Common myeloid progenitor, CD34-positive (primary cell): ENCODE data around the gene ARHGAP22.
A peak's percentile ranks its signal among the peaks of the same experiment; 100 is the strongest.

ENCODE experiments used
- CTCF ChIA-PET: fragments of 350-600 bp; sonication (Branson Sonifier 250); formaldehyde crosslinking; loops from one replicate; lab custom pipeline; 2021; ENCODE audit warnings: antibody characterized with exemption; lab: Charles Lee
- POLR2A ChIA-PET: fragments of 350-600 bp; sonication (Branson Sonifier 250); formaldehyde crosslinking; loops from one replicate; lab custom pipeline; 2021; ENCODE audit warnings: antibody characterized with exemption; lab: Charles Lee
- DNase-seq, 3 donors: peaks; one replicate each; pipeline versions ENCODE4 v3.0.0 to v3.0.0-alpha.2; 2013
- H3K27ac ChIP-seq, 2 experiments: 1 replicate in 1 of 2; 2 replicates in 1 of 2; pipeline ENCODE4 v1.7.0; 2013; ENCODE audit warnings: inconsistent platforms in 2 of 2, low read length in 2 of 2, mild to moderate bottlenecking in 2 of 2, low read depth in 1 of 2, moderate library complexity in 1 of 2; ENCODE audit not compliant: severe bottlenecking in 2 of 2, insufficient read depth in 1 of 2, poor library complexity in 1 of 2
- H3K27me3 ChIP-seq, 5 experiments: replicated peaks in 2 of 5; 1 replicate in 3 of 5; 2 replicates in 2 of 5; pipeline versions ENCODE4 v1.6.1 to v1.7.0; 2013; ENCODE audit warnings: low read length in 4 of 5, mild to moderate bottlenecking in 2 of 5, moderate library complexity in 2 of 5, inconsistent platforms in 1 of 5; ENCODE audit not compliant: insufficient read depth in 5 of 5, control insufficient read depth in 4 of 5
- H3K36me3 ChIP-seq, 4 experiments: 1 replicate in 2 of 4; 2 replicates in 2 of 4; pipeline versions ENCODE4 v1.6.1 to v1.7.0; 2013; ENCODE audit warnings: low read length in 3 of 4, control low read depth in 1 of 4, mild to moderate bottlenecking in 1 of 4; ENCODE audit not compliant: control insufficient read depth in 4 of 4, insufficient read depth in 4 of 4
- H3K4me1 ChIP-seq, 4 experiments: 1 replicate in 3 of 4; 2 replicates in 1 of 4; pipeline versions ENCODE4 v1.6.1 to v1.7.1; 2013; ENCODE audit warnings: low read length in 3 of 4, mild to moderate bottlenecking in 3 of 4, control low read depth in 1 of 4, inconsistent platforms in 1 of 4, moderate library complexity in 1 of 4; ENCODE audit not compliant: control insufficient read depth in 4 of 4, insufficient read depth in 4 of 4; ENCODE audit errors: control extremely low read depth in 1 of 4
- H3K4me3 ChIP-seq, 7 experiments: 1 replicate in 4 of 7; 2 replicates in 3 of 7; pipeline versions ENCODE4 v1.5.1 to v1.7.0; 2013; ENCODE audit warnings: mild to moderate bottlenecking in 7 of 7, low read length in 6 of 7, moderate library complexity in 6 of 7, inconsistent platforms in 2 of 7, low read depth in 2 of 7, control low read depth in 1 of 7; ENCODE audit not compliant: insufficient read depth in 4 of 7, control insufficient read depth in 1 of 7; ENCODE audit errors: extremely low read depth in 1 of 7
- H3K9me3 ChIP-seq, 5 experiments: 1 replicate in 4 of 5; 2 replicates in 1 of 5; pipeline versions ENCODE4 v1.6.1 to v1.7.1; 2013; ENCODE audit warnings: low read length in 4 of 5, mild to moderate bottlenecking in 2 of 5, inconsistent platforms in 1 of 5, low read depth in 1 of 5, moderate library complexity in 1 of 5; ENCODE audit not compliant: control insufficient read depth in 4 of 5, insufficient read depth in 2 of 5; ENCODE audit errors: control extremely low read depth in 1 of 5
- WGBS: methylation state at CpG from one replicate; pipeline ENCODE4 v1.1.5; 2013; ENCODE audit not compliant: insufficient coverage; 5-methylcytosine and 5-hydroxymethylcytosine counted together

ARHGAP22 gene

GRCh38 chr10:48536156-48536500 is 68.7 kb downstream of the ARHGAP22 start:
- no peaks in the 10 kb centered on the region for H3K4me1 ChIP-seq
- H3K9me3 ChIP-seq: no peaks in the 10 kb centered on the region
- H3K27ac ChIP-seq: no peak overlapping the region
- no peak overlapping the region for H3K4me3 ChIP-seq
- DNase-seq: no peak
- ChIA-PET POLR2A (no interaction called here), CTCF (interaction anchor here (1.1 to 8.1 kb wide), 5 partner anchors 9 to 120 kb away, joined by 3 to 53 read pairs (median 5); no protein-coding TSS in a partner anchor)
- H3K27me3 ChIP-seq: no peaks in the 10 kb centered on the region
- 90% methylated on average over 1 of the region's 3 CpGs for WGBS
- H3K36me3 ChIP-seq: no peaks in the 10 kb centered on the region

- Histone ChIP-seq H3K4me1 (no peaks in the 10 kb centered on the region), H3K36me3 (no peaks in the 10 kb centered on the region), H3K4me3 (no peak overlapping the region), H3K9me3 (no peaks in the 10 kb centered on the region), H3K27ac (no peak overlapping the region), H3K27me3 (no peaks in the 10 kb centered on the region)
- 96% methylated on average over 11 of the region's 12 CpGs for WGBS
- DNase-seq: no peak
- CTCF ChIA-PET: interaction anchor here (1.1 to 8.1 kb wide), 6 partner anchors 10 to 121 kb away, joined by 3 to 53 read pairs (median 4); no protein-coding TSS in a partner anchor
- POLR2A ChIA-PET: no interaction called here
These were observed 69.3 kb downstream of the ARHGAP22 start for GRCh38 chr10:48535416-48536155.

- Histone ChIP-seq H3K27ac (no peak overlapping the region), H3K4me1 (no peaks in the 10 kb centered on the region), H3K9me3 (no peaks in the 10 kb centered on the region), H3K27me3 (no peaks in the 10 kb centered on the region), H3K4me3 (no peak overlapping the region), H3K36me3 (no peaks in the 10 kb centered on the region)
- 81% methylated on average over 7 of the region's 8 CpGs for WGBS
- ChIA-PET POLR2A (no interaction called here), CTCF (interaction anchor here (0.9 to 8.1 kb wide), 7 partner anchors 12 to 124 kb away, joined by 3 to 53 read pairs (median 3); no protein-coding TSS in a partner anchor)
- DNase-seq: no peak
These were observed 70.7 kb downstream of the ARHGAP22 start for GRCh38 chr10:48533951-48534720.

GRCh38 chr10:48533540-48533939 is 71.3 kb downstream of the ARHGAP22 start:
- H3K27ac ChIP-seq: no peak overlapping the region
- H3K4me3 ChIP-seq: no peak overlapping the region
- DNase-seq: no peak
- 97% methylated on average over 3 of the region's 3 CpGs for WGBS
- ChIA-PET POLR2A (no interaction called here), CTCF (interaction anchor here (0.6 to 8.1 kb wide), 7 partner anchors 12 to 129 kb away, joined by 3 to 53 read pairs (median 4); no protein-coding TSS in a partner anchor)
- no peaks in the 10 kb centered on the region for H3K4me1 ChIP-seq
- no peaks in the 10 kb centered on the region for H3K36me3 ChIP-seq
- no peaks in the 10 kb centered on the region for H3K9me3 ChIP-seq
- H3K27me3 ChIP-seq: no peaks in the 10 kb centered on the region

DNA sequence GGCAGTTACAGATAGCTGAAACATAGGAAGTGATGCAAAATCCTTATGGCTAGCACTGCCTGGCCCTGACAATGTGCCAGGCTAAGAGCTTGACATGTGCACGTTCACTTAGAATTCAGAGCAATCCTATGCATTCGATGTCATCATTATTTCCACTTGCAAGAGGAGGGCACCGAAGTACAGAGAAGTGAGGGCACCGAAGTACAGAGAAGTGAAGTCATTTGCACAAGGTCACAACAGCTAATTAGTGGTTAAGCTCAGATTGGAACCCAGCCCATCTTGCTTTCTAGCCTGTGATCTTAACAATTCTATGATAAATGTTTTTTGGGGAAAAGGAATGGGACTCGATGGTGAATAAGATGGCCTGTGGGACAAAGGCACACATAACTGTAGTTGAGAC is 73.4 kb downstream of the ARHGAP22 start:
- H3K36me3 ChIP-seq: no peaks in the 10 kb centered on the region
- no peaks in the 10 kb centered on the region for H3K9me3 ChIP-seq
- H3K4me1 ChIP-seq: no peaks in the 10 kb centered on the region
- H3K4me3 ChIP-seq: no peak overlapping the region
- POLR2A ChIA-PET: no interaction called here
- H3K27me3 ChIP-seq: no peaks in the 10 kb centered on the region
- no peak overlapping the region for H3K27ac ChIP-seq
- WGBS: 97% methylated on average over 5 of the region's 5 CpGs
- CTCF ChIA-PET: interaction anchor here (0.7 to 1.4 kb wide), 3 partner anchors 11 to 125 kb away, joined by 3 to 6 read pairs (median 3); no protein-coding TSS in a partner anchor
- DNase-seq: no peak

- CTCF ChIA-PET: interaction anchor here (0.9 kb wide), 1 partner anchor 127 kb away, joined by 3 read pairs; no protein-coding TSS in a partner anchor
- 79% methylated on average over 2 of the region's 2 CpGs for WGBS
- DNase-seq: peak in 1 of 3 donors; percentile 33
These were observed 75.5 kb downstream of the ARHGAP22 start for GRCh38 chr10:48529331-48529730.

More at GRCh38 chr10:48529331-48529730, 75.5 kb downstream of the ARHGAP22 start:
- H3K36me3 ChIP-seq: no peaks in the 10 kb centered on the region
- no peak overlapping the region for H3K4me3 ChIP-seq
- H3K27me3 ChIP-seq: no peaks in the 10 kb centered on the region
- H3K27ac ChIP-seq: no peak overlapping the region
- POLR2A ChIA-PET: no interaction called here
- H3K4me1 ChIP-seq: peaks cover 0 to 3% (median 3%) of the 10 kb centered on the region in 4 experiments
- H3K9me3 ChIP-seq: peaks cover 0 to 2% (median 0%) of the 10 kb centered on the region in 5 experiments
